ENCODE measurements around the gene TBC1D5.

DNA sequence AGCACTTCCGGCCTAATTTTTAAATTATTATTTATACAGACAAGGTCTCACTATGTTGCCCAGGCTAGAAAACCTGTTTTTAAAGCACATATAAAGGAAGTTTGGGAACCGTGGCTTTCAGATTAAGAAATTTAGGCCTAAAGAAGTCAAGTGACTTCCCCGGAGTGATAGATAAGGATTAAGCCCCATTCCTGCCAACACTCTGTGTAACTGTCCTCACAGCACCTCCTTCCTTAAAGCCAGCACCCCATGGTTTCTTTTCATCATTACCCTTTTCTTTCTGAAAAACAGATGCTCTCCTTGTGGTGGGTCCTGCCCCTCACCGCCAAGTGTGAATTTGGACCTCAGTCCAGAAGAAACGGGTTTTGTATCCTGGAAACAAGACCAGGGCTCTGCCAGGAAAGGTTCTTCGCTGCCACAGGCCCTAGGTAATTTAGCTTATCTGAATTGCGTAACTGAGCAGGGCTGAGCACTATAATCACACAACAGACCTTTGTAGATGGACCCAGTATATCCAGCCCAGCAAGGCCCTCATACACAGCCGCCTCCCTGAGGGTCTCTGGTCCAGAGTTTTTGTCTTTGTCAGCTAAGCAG is 626.3 kb downstream of the TBC1D5 start:
- TF ChIP-seq POLR2A (IDR thresholded peaks at IDR 0.05; ENCODE audit: low read depth, low read length) (no peak), POLR2AphosphoS5 (IDR thresholded peaks at IDR 0.05; ENCODE audit: low read depth, low read length) (no peak)
